Neural progenitor cell (in vitro differentiated cells): ENCODE measurements around the gene PDGFD. TPM values are rescaled to one million over a fixed set of nuclear protein-coding genes. Genes with fewer than 3 reads are reported as not detected.

Experiments used
- DNase-seq: peaks from one replicate; pipeline ENCODE4 v3.0.0-alpha.2; 2016; ENCODE audit warnings: low spot score
- H2AFZ ChIP-seq: fragments of 200-600 bp; sonication (generic); replicated peaks from 2 replicates; pipeline ENCODE4 v1.6.1; 2016; ENCODE audit warnings: antibody characterized with exemption
- H3F3A ChIP-seq: fragments of 200-600 bp; sonication (generic); 2 replicates; pipeline ENCODE4 v1.6.1; 2016; ENCODE audit warnings: antibody characterized with exemption, low read depth
- H3K27ac ChIP-seq: fragments of 200-600 bp; sonication (generic); 2 replicates; pipeline ENCODE4 v1.5.1; 2016; ENCODE audit warnings: mild to moderate bottlenecking
- H3K27me3 ChIP-seq: fragments of 200-600 bp; sonication (generic); 2 replicates; pipeline ENCODE4 v1.6.1; 2016; ENCODE audit warnings: mild to moderate bottlenecking, moderate library complexity
- H3K36me3 ChIP-seq: fragments of 200-600 bp; sonication (generic); 2 replicates; pipeline ENCODE4 v1.5.1; 2016
- H3K4me1 ChIP-seq: fragments of 200-600 bp; sonication (generic); 2 replicates; pipeline ENCODE4 v1.6.1; 2016; ENCODE audit warnings: mixed run types
- H3K4me2 ChIP-seq: fragments of 200-600 bp; sonication (generic); 2 replicates; pipeline ENCODE4 v1.6.1; 2016
- H3K4me3 ChIP-seq: fragments of 200-600 bp; sonication (generic); 2 replicates; pipeline ENCODE4 v1.5.1; 2016
- H3K79me2 ChIP-seq: fragments of 200-600 bp; sonication (generic); 2 replicates; pipeline ENCODE4 v1.6.1; 2016; ENCODE audit warnings: low read depth
- H3K9ac ChIP-seq: fragments of 200-600 bp; sonication (generic); 2 replicates; pipeline ENCODE4 v1.6.1; 2016
- H3K9me3 ChIP-seq: fragments of 200-600 bp; sonication (generic); 2 replicates; pipeline ENCODE4 v1.5.1; 2016; ENCODE audit warnings: low read depth
- H4K20me1 ChIP-seq: fragments of 200-600 bp; sonication (generic); 2 replicates; pipeline ENCODE4 v1.6.1; 2016; ENCODE audit warnings: low read depth
- H3K27ac Mint-ChIP-seq: 3 replicates; pipeline ENCODE4 v1.8.0; 2021; ENCODE audit warnings: mixed read lengths
- H3K27me3 Mint-ChIP-seq: 2 replicates; pipeline ENCODE4 v1.8.0; 2022; ENCODE audit warnings: low read depth, mild to moderate bottlenecking, inconsistent platforms, moderate library complexity, mixed read lengths; ENCODE audit not compliant: insufficient read depth
- H3K36me3 Mint-ChIP-seq: 3 replicates; pipeline ENCODE4 v1.8.0; 2021; ENCODE audit warnings: mixed read lengths
- H3K4me1 Mint-ChIP-seq: 3 replicates; pipeline ENCODE4 v1.8.0; 2021; ENCODE audit warnings: mixed read lengths
- H3K4me3 Mint-ChIP-seq: 3 replicates; pipeline ENCODE4 v1.8.0; 2021; ENCODE audit warnings: mild to moderate bottlenecking, moderate library complexity, mixed read lengths
- H3K9me3 Mint-ChIP-seq: 3 replicates; pipeline ENCODE4 v1.8.0; 2020; ENCODE audit warnings: mixed read lengths
- EZH2 ChIP-seq: fragments of 200-600 bp; sonication (generic); IDR thresholded peaks from 2 replicates; pipeline ENCODE4 v1.6.1; 2017; ENCODE audit warnings: antibody characterized with exemption, mild to moderate bottlenecking, moderate library complexity
- EZH2phosphoT487 ChIP-seq: fragments of 200-600 bp; sonication (generic); IDR thresholded peaks from 2 replicates; pipeline ENCODE4 v1.6.1; 2017; ENCODE audit warnings: antibody characterized with exemption
- total RNA-seq: library from RNA; depleted of rRNA; stranded (reverse); fragments of >200 nt; gene quantifications from 2 replicates; pipeline ENCODE4 v1.2.3, GENCODE V29; 2015; ENCODE audit warnings: low replicate concordance
- TF ChIP-seq, protein P1 (sequence below): fragments of 200-600 bp; sonication (generic); IDR thresholded peaks from 2 replicates; pipeline ENCODE4 v1.5.1; 2017; ENCODE audit warnings: antibody characterized with exemption, mild to moderate bottlenecking

PDGFD gene
- total RNA-seq, 1 donor from 2014 or later, result 3.7 TPM

DNA sequence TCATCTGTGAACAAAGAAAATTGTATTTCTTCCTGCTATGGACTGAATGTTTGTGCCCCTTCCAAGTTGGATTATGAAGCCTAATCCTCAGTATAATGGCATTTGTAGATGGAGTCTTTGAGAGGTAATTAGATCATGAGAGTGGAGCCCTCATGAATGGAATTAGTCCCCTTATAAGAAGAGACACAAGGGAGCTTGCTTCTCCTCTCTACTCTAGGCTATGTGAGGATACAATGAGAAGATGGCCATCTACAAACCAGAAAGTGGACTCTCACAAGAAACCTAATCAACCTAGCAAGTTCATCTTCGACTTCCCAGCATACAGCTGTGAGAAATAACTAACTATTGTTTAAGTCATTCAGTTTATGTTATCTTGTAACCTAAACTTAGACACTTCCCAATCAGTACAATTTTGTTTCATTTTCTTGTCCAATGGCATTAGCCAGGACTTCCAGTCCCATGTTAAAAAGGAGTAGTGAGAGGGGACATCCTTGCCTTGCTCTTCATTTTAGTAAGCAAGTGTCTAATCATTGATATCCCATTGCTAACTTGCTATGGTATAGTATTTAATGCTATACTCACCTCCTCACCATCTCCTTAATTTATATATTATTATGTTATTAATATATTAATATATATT is 45.7 kb downstream of the PDGFD start:
- no peak overlapping the region for H3K9ac ChIP-seq
- H3K4me1 ChIP-seq, result peaks cover 29% of the 10 kb centered on the region
- H3K79me2 ChIP-seq, result no peaks in the 10 kb centered on the region
- TF ChIP-seq EZH2phosphoT487, result no peak
- TF ChIP-seq EZH2, result no peak
- TF ChIP-seq, protein P1, sequence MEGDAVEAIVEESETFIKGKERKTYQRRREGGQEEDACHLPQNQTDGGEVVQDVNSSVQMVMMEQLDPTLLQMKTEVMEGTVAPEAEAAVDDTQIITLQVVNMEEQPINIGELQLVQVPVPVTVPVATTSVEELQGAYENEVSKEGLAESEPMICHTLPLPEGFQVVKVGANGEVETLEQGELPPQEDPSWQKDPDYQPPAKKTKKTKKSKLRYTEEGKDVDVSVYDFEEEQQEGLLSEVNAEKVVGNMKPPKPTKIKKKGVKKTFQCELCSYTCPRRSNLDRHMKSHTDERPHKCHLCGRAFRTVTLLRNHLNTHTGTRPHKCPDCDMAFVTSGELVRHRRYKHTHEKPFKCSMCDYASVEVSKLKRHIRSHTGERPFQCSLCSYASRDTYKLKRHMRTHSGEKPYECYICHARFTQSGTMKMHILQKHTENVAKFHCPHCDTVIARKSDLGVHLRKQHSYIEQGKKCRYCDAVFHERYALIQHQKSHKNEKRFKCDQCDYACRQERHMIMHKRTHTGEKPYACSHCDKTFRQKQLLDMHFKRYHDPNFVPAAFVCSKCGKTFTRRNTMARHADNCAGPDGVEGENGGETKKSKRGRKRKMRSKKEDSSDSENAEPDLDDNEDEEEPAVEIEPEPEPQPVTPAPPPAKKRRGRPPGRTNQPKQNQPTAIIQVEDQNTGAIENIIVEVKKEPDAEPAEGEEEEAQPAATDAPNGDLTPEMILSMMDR, result no peak
- Mint-ChIP-seq H3K36me3 (peaks cover 7% of the 10 kb centered on the region), H3K9me3 (peaks cover 22% of the 10 kb centered on the region), H3K27me3 (peaks cover 2% of the 10 kb centered on the region), H3K27ac (no peak overlapping the region), H3K4me3 (no peak overlapping the region), H3K4me1 (peaks cover 27% of the 10 kb centered on the region)
- H4K20me1 ChIP-seq, result no peaks in the 10 kb centered on the region
- no peak for DNase-seq
- H3K4me3 ChIP-seq, result no peak overlapping the region
- H3K36me3 ChIP-seq, result no peaks in the 10 kb centered on the region
- H2AFZ ChIP-seq, result no peak overlapping the region
- H3F3A ChIP-seq, result peaks cover 27% of the 10 kb centered on the region
- no peak overlapping the region for H3K27ac ChIP-seq
- H3K27me3 ChIP-seq, result no peaks in the 10 kb centered on the region
- H3K4me2 ChIP-seq, result no peak overlapping the region
- no peaks in the 10 kb centered on the region for H3K9me3 ChIP-seq

DNA sequence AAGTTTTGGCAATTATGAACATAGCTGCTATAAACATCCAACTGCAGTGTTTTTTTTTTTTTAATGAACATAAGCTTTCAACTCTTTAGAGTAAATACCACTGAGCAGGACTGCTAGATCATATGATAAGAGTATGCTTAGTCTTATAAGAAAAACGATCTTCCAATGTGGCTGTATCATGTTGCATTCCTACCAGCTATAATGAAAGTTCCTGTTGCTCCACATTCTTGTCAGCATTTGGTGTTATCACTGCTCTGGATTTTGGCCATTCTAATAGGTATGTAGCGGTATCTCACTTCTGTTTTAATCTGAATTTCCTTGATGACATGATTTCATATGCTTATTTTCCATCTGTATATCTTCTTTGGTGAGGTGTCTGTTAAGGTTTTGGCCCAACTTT is 50.4 kb downstream of the PDGFD start:
- no peaks in the 10 kb centered on the region for H3K9me3 ChIP-seq
- H3K36me3 ChIP-seq, result no peaks in the 10 kb centered on the region
- peaks cover 2% of the 10 kb centered on the region for H3K27me3 Mint-ChIP-seq
- no peaks in the 10 kb centered on the region for H4K20me1 ChIP-seq
- peaks cover 12% of the 10 kb centered on the region for H3F3A ChIP-seq
- no peak overlapping the region for H3K4me3 Mint-ChIP-seq
- TF ChIP-seq, protein P1, result no peak
- no peak for TF ChIP-seq EZH2
- no peak for TF ChIP-seq EZH2phosphoT487
- no peak overlapping the region for H3K27ac ChIP-seq
- no peak overlapping the region for H3K9ac ChIP-seq
- no peak overlapping the region for H3K27ac Mint-ChIP-seq
- no peaks in the 10 kb centered on the region for H3K4me1 ChIP-seq
- H3K27me3 ChIP-seq, result no peaks in the 10 kb centered on the region
- H3K4me2 ChIP-seq, result no peak overlapping the region
- H2AFZ ChIP-seq, result no peak overlapping the region
- peaks cover 7% of the 10 kb centered on the region for H3K36me3 Mint-ChIP-seq
- no peaks in the 10 kb centered on the region for H3K4me1 Mint-ChIP-seq
- H3K9me3 Mint-ChIP-seq, result peaks cover 24% of the 10 kb centered on the region
- H3K4me3 ChIP-seq, result no peak overlapping the region
- no peaks in the 10 kb centered on the region for H3K79me2 ChIP-seq
- DNase-seq, result no peak

DNA sequence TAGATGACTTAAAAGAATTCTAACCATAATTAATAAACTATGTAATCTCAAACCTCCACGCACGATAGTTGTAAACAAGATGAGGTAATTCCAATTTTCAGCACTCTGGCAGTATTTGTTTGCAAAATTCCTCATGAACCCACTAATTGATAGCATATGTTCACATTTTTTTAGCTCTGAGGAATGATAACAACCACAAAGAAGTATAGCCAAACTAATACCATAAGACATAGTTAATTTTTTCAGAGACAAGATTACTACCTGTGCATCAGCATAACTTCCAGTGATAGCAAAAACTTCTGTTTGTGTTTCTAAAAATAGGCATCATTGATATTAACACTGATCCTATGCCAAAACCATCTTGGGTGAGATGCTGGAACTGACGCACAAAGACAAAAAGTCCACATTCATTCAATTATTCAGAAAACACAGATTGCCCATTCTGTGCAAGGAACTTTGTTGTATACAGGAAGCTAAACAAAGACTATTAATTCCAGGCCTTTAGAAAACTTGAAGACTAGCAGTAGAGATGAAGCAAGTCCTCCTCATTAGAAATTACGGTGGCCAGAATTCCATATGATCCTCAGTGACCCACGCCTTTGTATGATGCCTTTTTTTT is 57.7 kb downstream of the PDGFD start:
- Histone ChIP-seq H3K4me2 (no peak overlapping the region), H4K20me1 (no peaks in the 10 kb centered on the region), H2AFZ (no peak overlapping the region), H3K27me3 (no peaks in the 10 kb centered on the region), H3K79me2 (no peaks in the 10 kb centered on the region), H3K27ac (no peak overlapping the region), H3K9ac (no peak overlapping the region), H3K36me3 (no peaks in the 10 kb centered on the region), H3K4me3 (no peak overlapping the region), H3K4me1 (no peaks in the 10 kb centered on the region), H3F3A (no peaks in the 10 kb centered on the region), H3K9me3 (no peaks in the 10 kb centered on the region)
- Mint-ChIP-seq H3K4me3 (no peak overlapping the region), H3K27me3 (no peaks in the 10 kb centered on the region), H3K9me3 (peaks cover 4% of the 10 kb centered on the region), H3K27ac (no peak overlapping the region), H3K4me1 (no peaks in the 10 kb centered on the region), H3K36me3 (no peaks in the 10 kb centered on the region)
- no peak for DNase-seq
- TF ChIP-seq, protein P1, result no peak
- TF ChIP-seq EZH2phosphoT487 (no peak), EZH2 (no peak)
